HG02840 (cell line): ENCODE measurements around the gene CHD5.

ENCODE experiments used
- ATAC-seq: cut with Tn5 transposase; IDR thresholded peaks from one replicate; pipeline ENCODE4 v1.9.1; 2021; ENCODE audit warnings: mild to moderate bottlenecking, moderate library complexity, moderate number of reproducible peaks; ENCODE audit not compliant: unreplicated experiment, low FRiP score

CHD5 gene

DNA sequence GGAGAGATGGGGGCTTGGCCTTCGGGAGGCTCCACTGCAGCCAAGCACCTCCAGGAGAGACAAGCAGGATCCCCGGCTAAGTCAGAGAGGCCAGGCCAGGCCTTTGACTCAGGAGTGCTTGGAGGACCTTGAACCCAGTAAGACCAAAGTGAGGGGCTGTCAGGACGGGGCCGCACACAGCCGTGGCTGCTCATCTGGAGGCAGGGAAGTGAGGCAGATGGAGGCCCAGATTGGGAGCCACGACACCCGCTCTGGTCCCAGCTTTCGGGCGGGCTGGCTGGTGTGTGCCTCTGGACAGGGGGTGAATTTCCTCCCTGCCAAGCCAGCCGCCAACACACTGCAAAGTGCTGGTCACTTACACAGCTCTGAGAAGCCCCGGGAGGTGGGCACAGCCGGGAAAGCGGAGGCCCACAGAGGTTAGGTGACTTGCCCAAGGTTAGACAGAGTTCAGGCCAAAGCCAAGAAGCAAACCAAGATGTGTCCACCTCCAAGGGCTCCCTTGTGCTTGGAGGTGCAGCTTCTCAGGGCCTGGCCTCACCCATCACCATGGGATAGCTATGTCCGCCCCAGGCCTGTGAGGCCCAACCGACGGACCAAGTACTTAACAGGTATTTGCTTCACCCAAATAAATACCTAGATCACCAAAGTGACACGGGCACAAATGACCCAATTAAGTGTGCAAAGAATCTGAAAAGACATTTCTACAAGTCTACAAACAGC lies 58.3 kb downstream of the CHD5 start:
- no peak for ATAC-seq

DNA sequence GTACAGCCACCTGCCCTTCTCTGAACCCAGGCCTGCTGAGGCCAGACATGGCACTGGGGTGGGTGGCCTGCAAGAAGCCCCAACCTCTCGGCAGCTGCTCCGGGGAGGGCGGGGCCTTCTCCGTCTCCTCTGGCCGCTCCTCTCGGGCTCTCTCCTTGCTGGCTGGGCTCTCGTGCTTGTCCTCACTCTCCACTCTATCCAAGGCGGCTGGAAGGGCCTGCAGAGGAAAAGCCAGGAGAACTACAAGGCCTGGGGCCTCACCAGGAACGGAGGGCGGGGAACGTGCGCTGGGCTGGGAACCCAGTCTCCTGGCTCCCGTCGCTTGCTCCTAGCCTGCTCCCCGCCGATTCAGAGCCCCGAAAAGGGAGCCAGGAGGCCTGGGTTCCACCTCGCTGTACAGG lies 59.1 kb downstream of the CHD5 start:
- ATAC-seq: no peak

GRCh38 chr1:6118415-6118814 lies 61.7 kb downstream of the CHD5 start:
- ATAC-seq: no peak

- no peak for ATAC-seq
These were observed 62.5 kb downstream of the CHD5 start for GRCh38 chr1:6117624-6118023.

GRCh38 chr1:6117064-6117463 lies 63.1 kb downstream of the CHD5 start:
- ATAC-seq: no peak

DNA sequence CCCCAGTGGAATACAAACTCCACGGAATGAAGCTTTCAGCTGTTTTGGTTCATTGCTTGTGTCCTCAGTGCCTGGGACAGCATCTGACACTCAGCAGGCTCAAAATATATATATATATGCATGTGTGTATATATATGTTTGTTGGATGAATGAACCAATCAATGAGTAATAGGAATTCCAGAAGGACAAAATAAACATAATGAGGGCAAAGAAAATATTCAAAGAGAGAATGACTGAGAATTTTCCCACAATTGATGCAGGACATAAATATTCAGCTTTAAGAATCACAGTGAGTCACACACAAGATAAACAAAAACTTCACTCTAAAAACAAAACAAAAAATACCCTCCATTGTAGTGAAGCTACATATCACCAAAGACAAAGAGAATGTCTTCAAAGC lies 64.0 kb downstream of the CHD5 start:
- ATAC-seq: no peak

DNA sequence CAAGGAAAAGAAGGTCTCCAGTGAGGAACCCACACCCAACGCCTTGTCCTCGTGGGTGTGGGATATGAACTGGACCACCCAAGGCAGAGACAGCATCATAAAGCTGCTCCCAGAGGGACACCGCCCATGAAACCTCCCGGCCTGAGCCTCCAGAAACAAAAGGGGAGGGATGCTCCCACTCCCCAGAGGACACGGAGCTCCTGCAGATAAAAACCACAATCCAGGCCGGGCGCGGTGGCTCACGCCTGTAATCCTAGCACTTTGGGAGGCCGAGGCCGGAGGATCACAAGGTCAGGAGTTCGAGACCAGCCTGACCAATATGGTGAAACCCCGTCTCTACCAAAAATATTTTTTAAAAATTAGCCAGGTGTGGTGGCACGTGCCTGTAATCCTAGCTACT lies 66.4 kb downstream of the CHD5 start:
- ATAC-seq: no peak

DNA sequence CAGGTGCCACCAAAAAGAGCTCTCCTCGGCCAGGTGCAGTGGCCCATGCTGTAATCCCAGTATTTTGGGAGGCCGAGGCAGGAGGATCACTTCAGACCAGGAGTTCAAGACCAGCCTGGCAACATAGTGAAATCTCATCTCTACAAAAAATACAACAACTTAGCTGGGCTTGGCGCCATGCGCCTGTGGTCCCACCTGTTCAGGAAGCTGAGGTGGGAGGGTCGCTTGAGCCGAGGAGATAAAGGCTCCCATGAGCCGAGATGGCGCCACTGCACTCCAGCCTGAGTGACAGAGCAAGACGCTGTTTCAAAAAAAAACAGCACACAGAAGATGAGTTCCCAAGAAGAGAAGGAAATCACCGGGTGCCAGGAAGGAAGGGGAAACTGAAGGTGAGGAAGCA lies 67.0 kb downstream of the CHD5 start:
- ATAC-seq: no peak

DNA sequence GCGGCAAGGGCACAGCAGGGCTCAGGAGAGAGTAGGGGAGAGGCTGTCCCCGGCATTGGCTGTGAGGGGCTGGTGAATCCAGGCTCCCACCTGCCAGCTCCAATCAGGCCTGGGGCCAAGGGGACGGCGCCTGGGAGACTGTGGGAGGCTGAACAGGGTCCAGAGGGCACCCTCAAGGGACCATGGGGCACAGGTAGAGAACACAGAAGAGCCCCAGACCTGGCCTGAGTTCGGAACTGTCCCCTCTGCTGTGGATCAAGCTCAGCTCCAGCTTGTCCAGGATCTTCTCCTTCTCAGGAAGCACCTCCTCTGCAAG lies 67.5 kb downstream of the CHD5 start:
- no peak for ATAC-seq

GRCh38 chr1:6111991-6112689 lies 68.0 kb downstream of the CHD5 start:
- ATAC-seq: no peak

- no peak for ATAC-seq
These were observed 68.5 kb downstream of the CHD5 start for GRCh38 chr1:6111571-6111970.

DNA sequence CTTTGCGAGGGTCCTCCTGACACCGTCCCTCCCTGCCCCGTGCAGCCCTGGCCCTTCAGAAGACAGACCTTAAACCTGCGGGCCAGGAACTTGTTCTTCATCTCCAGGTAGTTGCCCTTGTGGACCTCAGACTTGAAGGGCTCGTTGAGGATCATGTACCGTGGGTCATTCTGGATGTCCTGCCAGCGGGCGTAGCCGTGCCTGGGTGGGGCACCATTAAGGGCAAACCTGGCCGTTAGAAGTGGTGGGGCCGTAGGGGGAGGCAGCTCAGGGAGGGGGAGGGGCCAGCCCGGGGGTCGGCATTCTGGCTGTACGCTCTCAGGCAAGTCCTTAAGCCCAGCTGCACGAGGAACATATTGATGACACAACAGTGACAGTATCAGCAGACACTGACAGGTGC lies 69.8 kb downstream of the CHD5 start:
- ATAC-seq: no peak

GRCh38 chr1:6109688-6110087 lies 70.4 kb downstream of the CHD5 start:
- ATAC-seq: no peak

- ATAC-seq: no peak
These were observed 71.0 kb downstream of the CHD5 start for GRCh38 chr1:6108937-6109614.

DNA sequence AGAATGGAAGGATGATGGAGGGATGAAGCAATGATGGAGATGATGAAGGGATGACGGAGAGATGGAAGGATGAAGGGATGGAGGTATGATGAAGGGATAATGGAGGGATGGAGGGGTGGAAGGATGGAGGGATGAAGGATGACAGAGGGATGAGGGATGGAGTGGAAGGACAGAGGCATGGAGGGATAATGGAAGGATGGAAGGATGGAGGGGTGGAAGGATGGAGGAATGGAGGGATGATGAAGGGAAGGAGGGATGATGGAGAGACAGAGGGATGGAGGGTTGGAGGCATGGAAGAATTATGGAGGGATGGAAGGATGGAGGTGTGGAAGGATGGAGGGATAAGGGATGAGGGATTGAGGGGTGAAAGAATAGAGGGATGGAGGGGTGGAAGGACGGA lies 71.6 kb downstream of the CHD5 start:
- no peak for ATAC-seq

- no peak for ATAC-seq
These were observed 72.4 kb downstream of the CHD5 start for GRCh38 chr1:6107409-6108356.

- ATAC-seq: no peak
These were observed 73.1 kb downstream of the CHD5 start for GRCh38 chr1:6106977-6107376.

DNA sequence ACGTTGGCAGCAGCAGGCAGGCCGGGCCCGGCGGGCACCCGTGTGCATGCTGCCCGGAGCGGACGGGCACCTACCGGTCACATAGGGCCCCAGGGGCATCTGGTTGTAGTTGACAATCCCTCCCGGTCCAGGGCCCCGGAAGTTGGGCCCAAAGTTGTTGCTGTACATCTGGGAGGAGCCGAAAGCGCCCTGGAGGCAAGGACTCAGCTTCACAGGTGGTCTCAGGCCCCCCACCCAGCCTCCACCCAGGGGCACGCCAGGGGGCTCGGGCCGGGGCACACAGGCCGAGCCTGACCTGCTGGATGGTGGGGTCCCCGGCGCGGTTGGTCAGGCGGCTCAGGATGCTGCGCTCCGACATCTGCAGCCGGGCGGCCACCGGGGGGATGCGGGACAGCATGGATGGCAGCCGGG lies 73.8 kb downstream of the CHD5 start:
- no peak for ATAC-seq

- ATAC-seq: no peak
These were observed 74.4 kb downstream of the CHD5 start for GRCh38 chr1:6105763-6106162.

GRCh38 chr1:6105218-6105679 lies 74.9 kb downstream of the CHD5 start:
- ATAC-seq: no peak

DNA sequence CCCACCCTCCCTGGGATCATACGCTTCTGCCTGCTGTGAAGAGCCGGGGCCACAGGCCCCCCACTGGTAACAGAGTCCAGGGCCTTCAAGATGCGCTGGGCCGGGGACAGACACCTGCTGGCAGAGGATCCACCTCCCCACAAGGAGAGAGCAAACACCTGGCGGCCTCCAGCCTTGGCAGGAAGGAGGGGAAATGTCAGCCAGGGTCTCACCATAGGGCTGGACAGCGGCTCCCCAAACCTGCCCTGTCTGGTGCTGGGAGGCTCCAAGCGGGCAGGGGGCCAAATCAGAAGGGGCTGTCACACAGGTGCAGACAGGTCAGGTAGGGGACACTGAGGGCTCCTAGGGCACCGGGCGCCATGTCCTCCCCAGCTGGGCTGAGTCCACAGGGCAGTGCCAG lies 75.5 kb downstream of the CHD5 start:
- ATAC-seq: no peak
